Left ventricle myocardium inferior (tissue), 1 donor: ENCODE results near the gene TRAK1. TPM values are rescaled to one million over a fixed set of nuclear protein-coding genes. Genes with fewer than 3 reads are reported as not detected.

Source experiments
- DNase-seq: peaks from one replicate; pipeline ENCODE4 v3.0.0-alpha.2; 2020
- H3K27ac ChIP-seq: fragments of 200-600 bp; replicated peaks from 2 replicates; pipeline ENCODE4 v1.8.0; 2021
- H3K27me3 ChIP-seq: fragments of 200-600 bp; 2 replicates; pipeline ENCODE4 v1.8.0; 2021; ENCODE audit warnings: low read depth
- H3K36me3 ChIP-seq: fragments of 200-600 bp; 2 replicates; pipeline ENCODE4 v1.8.0; 2021
- H3K4me1 ChIP-seq: fragments of 200-600 bp; 2 replicates; pipeline ENCODE4 v1.8.0; 2021
- H3K4me3 ChIP-seq: fragments of 200-600 bp; 2 replicates; pipeline ENCODE4 v1.8.0; 2021; ENCODE audit warnings: mild to moderate bottlenecking, moderate library complexity
- H3K9me3 ChIP-seq: fragments of 200-600 bp; replicated peaks from 2 replicates; pipeline ENCODE4 v1.8.0; 2021
- intact Hi-C: fragments of 100-400 bp; cut with micrococcal nuclease; formaldehyde crosslinking; loops from one replicate; pipeline ENCODE4 v1.11.0; 2022
- total RNA-seq: library from RNA; stranded (reverse); fragmentation: NEBNext Ultra II Directional; extraction: Animal tissue kit (Norgen Biotek cat#: 25700); gene quantifications from one replicate; pipeline ENCODE4 v1.2.1, GENCODE V29; 2021
- TF ChIP-seq, protein P1 (sequence below): fragments of 200-600 bp; IDR thresholded peaks from 2 replicates; pipeline ENCODE4 v1.8.0; 2021; ENCODE audit warnings: antibody characterized with exemption, mild to moderate bottlenecking, borderline replicate concordance
- donor health status: DM: no; HTN: yes; CAD: no; lungs with severe emphysema.

Gene TRAK1
- total RNA-seq, 1 donor from 2014 or later, result 264 TPM

DNA sequence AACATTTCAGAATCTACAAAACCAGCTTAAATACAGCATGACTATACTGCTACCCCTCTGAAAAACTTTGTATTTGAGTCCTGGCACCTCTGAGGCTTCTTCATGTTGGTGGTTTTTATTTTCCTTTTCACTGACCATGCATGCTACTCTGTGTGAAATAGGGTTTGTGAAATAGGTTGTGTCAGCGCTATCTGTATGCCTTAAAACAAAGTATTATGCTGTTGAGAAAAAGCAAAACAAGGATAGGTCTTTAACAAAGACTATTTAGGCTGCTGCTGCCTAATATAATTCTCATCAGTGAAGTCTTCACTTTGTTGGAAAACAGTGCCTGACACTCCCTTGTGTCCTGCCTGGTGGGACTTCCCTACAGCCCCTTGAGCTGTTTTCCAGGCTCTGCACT is 28.7 kb upstream of the TRAK1 start:
- no peaks in the 10 kb centered on the region for H3K36me3 ChIP-seq
- intact Hi-C loops, result no loop called here
- DNase-seq, result no peak
- H3K27me3 ChIP-seq, result no peaks in the 10 kb centered on the region
- H3K4me1 ChIP-seq, result peaks cover 97% of the 10 kb centered on the region
- H3K4me3 ChIP-seq, result peak overlapping the region; percentile 47
- H3K9me3 ChIP-seq, result no peaks in the 10 kb centered on the region
- peak overlapping the region; percentile 94 for H3K27ac ChIP-seq
- TF ChIP-seq, protein P1, sequence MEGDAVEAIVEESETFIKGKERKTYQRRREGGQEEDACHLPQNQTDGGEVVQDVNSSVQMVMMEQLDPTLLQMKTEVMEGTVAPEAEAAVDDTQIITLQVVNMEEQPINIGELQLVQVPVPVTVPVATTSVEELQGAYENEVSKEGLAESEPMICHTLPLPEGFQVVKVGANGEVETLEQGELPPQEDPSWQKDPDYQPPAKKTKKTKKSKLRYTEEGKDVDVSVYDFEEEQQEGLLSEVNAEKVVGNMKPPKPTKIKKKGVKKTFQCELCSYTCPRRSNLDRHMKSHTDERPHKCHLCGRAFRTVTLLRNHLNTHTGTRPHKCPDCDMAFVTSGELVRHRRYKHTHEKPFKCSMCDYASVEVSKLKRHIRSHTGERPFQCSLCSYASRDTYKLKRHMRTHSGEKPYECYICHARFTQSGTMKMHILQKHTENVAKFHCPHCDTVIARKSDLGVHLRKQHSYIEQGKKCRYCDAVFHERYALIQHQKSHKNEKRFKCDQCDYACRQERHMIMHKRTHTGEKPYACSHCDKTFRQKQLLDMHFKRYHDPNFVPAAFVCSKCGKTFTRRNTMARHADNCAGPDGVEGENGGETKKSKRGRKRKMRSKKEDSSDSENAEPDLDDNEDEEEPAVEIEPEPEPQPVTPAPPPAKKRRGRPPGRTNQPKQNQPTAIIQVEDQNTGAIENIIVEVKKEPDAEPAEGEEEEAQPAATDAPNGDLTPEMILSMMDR, result no peak

DNA sequence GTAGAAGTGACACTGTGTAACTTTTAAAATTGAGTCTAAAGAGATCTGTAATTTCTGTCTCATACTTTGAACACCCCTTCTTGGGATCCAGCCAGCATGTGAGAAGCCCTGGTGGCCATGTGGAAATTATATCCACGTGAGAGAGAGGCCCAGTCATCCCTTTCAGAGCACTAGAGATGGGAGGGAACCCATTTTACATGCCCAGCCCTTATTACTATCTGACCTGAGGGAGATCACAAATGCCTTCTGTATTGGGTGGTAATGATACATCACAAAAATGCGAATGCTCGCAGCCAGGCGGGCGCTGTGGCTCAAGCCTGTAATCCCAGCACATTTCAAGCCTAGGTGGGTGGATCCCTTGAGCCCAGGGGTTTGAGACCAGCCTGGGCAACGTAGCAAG is 27.3 kb upstream of the TRAK1 start:
- DNase-seq, result no peak
- peaks cover 97% of the 10 kb centered on the region for H3K4me1 ChIP-seq
- TF ChIP-seq, protein P1, result no peak
- H3K4me3 ChIP-seq, result no peak overlapping the region
- H3K27me3 ChIP-seq, result no peaks in the 10 kb centered on the region
- H3K36me3 ChIP-seq, result no peaks in the 10 kb centered on the region
- no peaks in the 10 kb centered on the region for H3K9me3 ChIP-seq
- intact Hi-C loops, result no loop called here
- H3K27ac ChIP-seq, result peak overlapping the region; percentile 94

GRCh38 chr3:42066516-42067181 is 24.5 kb upstream of the TRAK1 start:
- H3K27me3 ChIP-seq, result no peaks in the 10 kb centered on the region
- no peaks in the 10 kb centered on the region for H3K9me3 ChIP-seq
- TF ChIP-seq, protein P1, result no peak
- peak overlapping the region; percentile 36 for H3K4me3 ChIP-seq
- no peaks in the 10 kb centered on the region for H3K36me3 ChIP-seq
- peak overlapping the region; percentile 94 for H3K27ac ChIP-seq
- H3K4me1 ChIP-seq, result peaks cover 99% of the 10 kb centered on the region
- intact Hi-C loops, result no loop called here
- no peak for DNase-seq

GRCh38 chr3:42067326-42067725 is 23.8 kb upstream of the TRAK1 start:
- TF ChIP-seq, protein P1, result no peak
- Histone ChIP-seq H3K27ac (peak overlapping the region; percentile 94), H3K27me3 (no peaks in the 10 kb centered on the region), H3K4me1 (peaks cover 100% of the 10 kb centered on the region), H3K4me3 (peak overlapping the region; percentile 36), H3K36me3 (no peaks in the 10 kb centered on the region), H3K9me3 (no peaks in the 10 kb centered on the region)
- intact Hi-C loops, result no loop called here
- DNase-seq, result no peak

GRCh38 chr3:42068303-42069088 is 22.7 kb upstream of the TRAK1 start:
- H3K27me3 ChIP-seq, result no peaks in the 10 kb centered on the region
- no peaks in the 10 kb centered on the region for H3K36me3 ChIP-seq
- no peak overlapping the region for H3K4me3 ChIP-seq
- H3K4me1 ChIP-seq, result peaks cover 100% of the 10 kb centered on the region
- peak overlapping the region; percentile 94 for H3K27ac ChIP-seq
- H3K9me3 ChIP-seq, result no peaks in the 10 kb centered on the region
- no peak for DNase-seq
- TF ChIP-seq, protein P1, result no peak
- intact Hi-C loops, result no loop called here
